Progenitor cell of endocrine pancreas (in vitro differentiated cells): ENCODE measurements around the gene DDB1. TPM values are rescaled to one million over a fixed set of nuclear protein-coding genes. Genes with fewer than 3 reads are reported as not detected.

Experiments used
- DNase-seq: peaks from one replicate; pipeline ENCODE4 v3.0.0; 2021; ENCODE audit warnings: low spot score; ENCODE audit not compliant: unreplicated experiment
- H3K27ac Mint-ChIP-seq: 2 replicates; pipeline ENCODE4 v1.8.0; 2021; ENCODE audit warnings: mild to moderate bottlenecking, moderate library complexity, mixed read lengths
- H3K27me3 Mint-ChIP-seq: 2 replicates; pipeline ENCODE4 v1.8.0; 2021; ENCODE audit warnings: mixed read lengths
- H3K36me3 Mint-ChIP-seq: 2 replicates; pipeline ENCODE4 v1.8.0; 2022; ENCODE audit warnings: mixed read lengths; ENCODE audit not compliant: insufficient read depth
- H3K4me1 Mint-ChIP-seq: 2 replicates; pipeline ENCODE4 v1.8.0; 2021; ENCODE audit warnings: low read depth, mixed read lengths
- H3K4me3 Mint-ChIP-seq: 2 replicates; pipeline ENCODE4 v1.8.0; 2021; ENCODE audit warnings: low read depth, mild to moderate bottlenecking, moderate library complexity, mixed read lengths
- H3K9me3 Mint-ChIP-seq: 2 replicates; pipeline ENCODE4 v1.8.0; 2021; ENCODE audit warnings: low read depth, mixed read lengths
- CTCF ChIP-seq: fragments of 200-600 bp; sonication (generic); IDR thresholded peaks from one replicate; pipeline ENCODE4 v1.5.0; 2021; ENCODE audit warnings: antibody characterized with exemption, mild to moderate bottlenecking; ENCODE audit not compliant: unreplicated experiment
- total RNA-seq: library from RNA; stranded (reverse); gene quantifications from 2 replicates; pipeline ENCODE4 v1.2.1, GENCODE V29; 2021

The DDB1 gene
- total RNA-seq, 1 donor from 2014 or later, result 254 TPM

GRCh38 chr11:61334434-61335354 is 1.8 kb upstream of the DDB1 start:
- H3K4me3 Mint-ChIP-seq, result peak overlapping the region; percentile 97
- no peaks in the 10 kb centered on the region for H3K27me3 Mint-ChIP-seq
- H3K9me3 Mint-ChIP-seq, result no peaks in the 10 kb centered on the region
- TF ChIP-seq CTCF, result no peak
- no peak for DNase-seq
- peaks cover 8% of the 10 kb centered on the region for H3K36me3 Mint-ChIP-seq
- peaks cover 26% of the 10 kb centered on the region for H3K4me1 Mint-ChIP-seq
- peak overlapping the region; percentile 89 for H3K27ac Mint-ChIP-seq

- no peak for DNase-seq
- TF ChIP-seq CTCF, result no peak
- peaks cover 12% of the 10 kb centered on the region for H3K36me3 Mint-ChIP-seq
- H3K4me1 Mint-ChIP-seq, result peaks cover 27% of the 10 kb centered on the region
- H3K27me3 Mint-ChIP-seq, result no peaks in the 10 kb centered on the region
- H3K9me3 Mint-ChIP-seq, result no peaks in the 10 kb centered on the region
- peak overlapping the region; percentile 97 for H3K27ac Mint-ChIP-seq
- peak overlapping the region; percentile 97 for H3K4me3 Mint-ChIP-seq
These were observed 887 bp upstream of the DDB1 start for GRCh38 chr11:61333550-61334433.

GRCh38 chr11:61332281-61332796 is 566 bp downstream of the DDB1 start:
- H3K4me3 Mint-ChIP-seq, result peak overlapping the region; percentile 97
- H3K36me3 Mint-ChIP-seq, result peaks cover 12% of the 10 kb centered on the region
- no peaks in the 10 kb centered on the region for H3K9me3 Mint-ChIP-seq
- TF ChIP-seq CTCF, result no peak
- H3K27me3 Mint-ChIP-seq, result no peaks in the 10 kb centered on the region
- peak overlapping the region; percentile 97 for H3K27ac Mint-ChIP-seq
- H3K4me1 Mint-ChIP-seq, result peaks cover 27% of the 10 kb centered on the region
- no peak for DNase-seq

GRCh38 chr11:61331651-61332050 is 1.3 kb downstream of the DDB1 start:
- peak overlapping the region; percentile 97 for H3K27ac Mint-ChIP-seq
- H3K9me3 Mint-ChIP-seq, result no peaks in the 10 kb centered on the region
- H3K36me3 Mint-ChIP-seq, result peaks cover 12% of the 10 kb centered on the region
- peaks cover 27% of the 10 kb centered on the region for H3K4me1 Mint-ChIP-seq
- TF ChIP-seq CTCF, result no peak
- DNase-seq, result no peak
- no peaks in the 10 kb centered on the region for H3K27me3 Mint-ChIP-seq
- H3K4me3 Mint-ChIP-seq, result peak overlapping the region; percentile 97

- H3K27ac Mint-ChIP-seq, result no peak overlapping the region
- no peak for TF ChIP-seq CTCF
- H3K4me3 Mint-ChIP-seq, result no peak overlapping the region
- H3K36me3 Mint-ChIP-seq, result peaks cover 14% of the 10 kb centered on the region
- DNase-seq, result no peak
- H3K4me1 Mint-ChIP-seq, result peaks cover 23% of the 10 kb centered on the region
- H3K9me3 Mint-ChIP-seq, result no peaks in the 10 kb centered on the region
- H3K27me3 Mint-ChIP-seq, result no peaks in the 10 kb centered on the region
These were observed 3.0 kb downstream of the DDB1 start for GRCh38 chr11:61329871-61330270.
